SU-DHL-6 (cell line): ENCODE data around the gene IQCE.

Experiments used
- H2AFZ ChIP-seq: fragments of 200-600 bp; sonication (generic); 2 replicates; pipeline ENCODE4 v1.6.1; 2014; ENCODE audit warnings: low read depth, mild to moderate bottlenecking, moderate library complexity, mixed read lengths, antibody characterized with exemption, low read length; ENCODE audit not compliant: severe bottlenecking
- H3F3A ChIP-seq: fragments of 200-600 bp; shearing (Covaris generic); 2 replicates; pipeline ENCODE4 v1.6.0; 2016; ENCODE audit warnings: antibody characterized with exemption, mild to moderate bottlenecking; ENCODE audit not compliant: insufficient read depth
- H3K27ac ChIP-seq: fragments of 200-600 bp; sonication (generic); 2 replicates; pipeline ENCODE4 v1.5.1; 2016; ENCODE audit warnings: low read depth, mild to moderate bottlenecking, low read length, moderate library complexity, mixed read lengths
- H3K27me3 ChIP-seq: fragments of 200-600 bp; sonication (generic), shearing (Covaris generic); 2 replicates; pipeline ENCODE4 v1.6.0; 2014; ENCODE audit warnings: mild to moderate bottlenecking, low read length
- H3K36me3 ChIP-seq: fragments of 200-600 bp; sonication (generic); 2 replicates; pipeline ENCODE4 v1.6.1; 2014; ENCODE audit warnings: mild to moderate bottlenecking, low read length, mixed read lengths
- H3K4me2 ChIP-seq: fragments of 300-600, 200-600 bp; shearing (Covaris generic), sonication (generic); 2 replicates; pipeline ENCODE4 v1.6.0; 2014; ENCODE audit warnings: low read length, low read depth, mild to moderate bottlenecking; ENCODE audit not compliant: poor library complexity, severe bottlenecking
- H3K4me3 ChIP-seq: fragments of 200-600 bp; sonication (generic); 2 replicates; pipeline ENCODE4 v1.5.1; 2014; ENCODE audit warnings: antibody characterized with exemption, low read length, mild to moderate bottlenecking, mixed read lengths; ENCODE audit not compliant: insufficient read depth, poor library complexity, severe bottlenecking
- H3K79me2 ChIP-seq: fragments of 200-600 bp; sonication (generic); 2 replicates; pipeline ENCODE4 v1.6.1; 2014; ENCODE audit warnings: mild to moderate bottlenecking, low read length, moderate library complexity; ENCODE audit not compliant: insufficient read depth
- H3K9ac ChIP-seq: fragments of 200-600 bp; sonication (generic); 2 replicates; pipeline ENCODE4 v1.7.0; 2014; ENCODE audit warnings: mild to moderate bottlenecking, low read length
- H3K9me2 ChIP-seq: fragments of 200-600 bp; sonication (generic); replicated peaks from 2 replicates; pipeline ENCODE4 v1.6.1; 2014; ENCODE audit warnings: low read length; ENCODE audit not compliant: insufficient read depth
- H3K9me3 ChIP-seq: fragments of 200-600 bp; sonication (generic); 2 replicates; pipeline ENCODE4 v1.6.1; 2014; ENCODE audit warnings: low read length, mixed read lengths; ENCODE audit not compliant: insufficient read depth
- H4K20me1 ChIP-seq: fragments of 200-600 bp; sonication (generic); 2 replicates; pipeline ENCODE4 v1.6.1; 2014; ENCODE audit warnings: low read depth, mild to moderate bottlenecking, antibody characterized with exemption, low read length, moderate library complexity, mixed read lengths
- CTCF ChIP-seq: fragments of 200-600 bp; sonication (generic); IDR thresholded peaks from one replicate; pipeline ENCODE4 v1.5.1; 2017; ENCODE audit warnings: antibody characterized with exemption, mild to moderate bottlenecking, low read length, moderate library complexity; ENCODE audit not compliant: insufficient read depth, poor library complexity, severe bottlenecking
- EZH2phosphoT487 ChIP-seq: fragments of 200-600 bp; sonication (generic), shearing (Covaris generic); conservative IDR thresholded peaks from 2 replicates; pipeline ENCODE4 v1.6.1; 2018; ENCODE audit warnings: mild to moderate bottlenecking, antibody characterized with exemption, low read length, moderate library complexity, mixed read lengths

The IQCE gene

GRCh38 chr7:2663960-2664359 lies 105.2 kb downstream of the IQCE start:
- H3K27ac ChIP-seq, result no peak overlapping the region
- H3K79me2 ChIP-seq, result no peaks in the 10 kb centered on the region
- H3K9me3 ChIP-seq, result no peaks in the 10 kb centered on the region
- H3K4me3 ChIP-seq, result no peak overlapping the region
- H3F3A ChIP-seq, result no peaks in the 10 kb centered on the region
- no peak overlapping the region for H2AFZ ChIP-seq
- H3K9ac ChIP-seq, result no peak overlapping the region
- H4K20me1 ChIP-seq, result no peaks in the 10 kb centered on the region
- no peak overlapping the region for H3K4me2 ChIP-seq
- H3K27me3 ChIP-seq, result no peaks in the 10 kb centered on the region
- H3K36me3 ChIP-seq, result no peaks in the 10 kb centered on the region
- H3K9me2 ChIP-seq, result no peaks in the 10 kb centered on the region
- TF ChIP-seq CTCF (no peak), EZH2phosphoT487 (no peak)
